HG03103 (cell line): ENCODE data around the gene NFAM1.

ENCODE experiments used
- ATAC-seq: cut with Tn5 transposase; IDR thresholded peaks from one replicate; pipeline ENCODE4 v1.9.1; 2021; ENCODE audit warnings: low read depth; ENCODE audit not compliant: unreplicated experiment

NFAM1 gene, protein sequence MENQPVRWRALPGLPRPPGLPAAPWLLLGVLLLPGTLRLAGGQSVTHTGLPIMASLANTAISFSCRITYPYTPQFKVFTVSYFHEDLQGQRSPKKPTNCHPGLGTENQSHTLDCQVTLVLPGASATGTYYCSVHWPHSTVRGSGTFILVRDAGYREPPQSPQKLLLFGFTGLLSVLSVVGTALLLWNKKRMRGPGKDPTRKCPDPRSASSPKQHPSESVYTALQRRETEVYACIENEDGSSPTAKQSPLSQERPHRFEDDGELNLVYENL

DNA sequence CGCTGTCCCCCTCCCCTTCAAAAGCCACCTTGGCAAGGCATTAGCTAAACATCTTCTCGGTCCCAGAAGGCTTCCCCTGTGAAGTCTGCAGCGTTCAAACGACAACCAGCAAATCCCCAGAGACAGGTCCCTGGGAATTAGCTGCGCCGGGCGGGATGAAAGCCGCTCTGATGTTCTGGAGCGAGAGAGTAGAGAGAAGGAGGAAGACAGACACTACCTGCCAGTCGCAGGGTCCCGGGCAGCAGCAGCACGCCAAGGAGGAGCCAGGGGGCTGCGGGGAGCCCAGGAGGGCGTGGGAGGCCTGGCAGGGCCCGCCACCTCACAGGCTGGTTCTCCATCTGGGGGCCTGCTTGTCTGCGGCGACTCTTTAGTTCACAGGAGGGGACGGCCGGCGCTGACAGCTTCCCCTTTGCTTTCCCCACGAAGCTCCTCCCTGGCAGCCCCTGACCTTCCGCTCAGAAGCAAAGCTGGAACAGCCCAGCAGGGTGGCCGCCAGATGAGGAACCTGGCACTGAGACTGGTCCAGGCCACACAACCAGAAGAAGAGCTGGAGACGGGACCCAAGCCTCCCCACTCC lies at the start of gene NFAM1:
Gene NFAM1 (minus strand): TSS at position 384 of the 577 bp plus-strand sequence. CDS start 46 bp downstream, at position 338.
- ATAC-seq, result no peak

DNA sequence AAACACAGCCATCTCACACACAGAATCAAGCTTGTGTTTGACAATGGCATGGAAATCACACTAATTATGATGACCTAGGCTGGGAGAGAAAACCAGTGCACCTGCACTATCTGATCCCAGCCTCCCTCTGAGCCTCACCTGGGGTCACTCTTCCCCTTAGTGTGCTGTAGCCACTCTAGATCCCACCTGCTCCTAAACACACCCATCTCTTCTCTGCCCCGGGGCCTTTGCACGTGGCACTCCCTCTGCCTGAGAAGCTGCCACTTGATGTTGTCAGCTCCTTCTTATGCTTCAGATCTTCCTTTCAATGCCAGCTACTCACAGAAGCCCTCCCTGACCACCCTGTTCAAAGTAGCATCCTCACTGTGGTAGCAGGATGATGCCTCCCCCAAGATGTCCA lies 42.9 kb upstream of the NFAM1 start:
- no peak for ATAC-seq

DNA sequence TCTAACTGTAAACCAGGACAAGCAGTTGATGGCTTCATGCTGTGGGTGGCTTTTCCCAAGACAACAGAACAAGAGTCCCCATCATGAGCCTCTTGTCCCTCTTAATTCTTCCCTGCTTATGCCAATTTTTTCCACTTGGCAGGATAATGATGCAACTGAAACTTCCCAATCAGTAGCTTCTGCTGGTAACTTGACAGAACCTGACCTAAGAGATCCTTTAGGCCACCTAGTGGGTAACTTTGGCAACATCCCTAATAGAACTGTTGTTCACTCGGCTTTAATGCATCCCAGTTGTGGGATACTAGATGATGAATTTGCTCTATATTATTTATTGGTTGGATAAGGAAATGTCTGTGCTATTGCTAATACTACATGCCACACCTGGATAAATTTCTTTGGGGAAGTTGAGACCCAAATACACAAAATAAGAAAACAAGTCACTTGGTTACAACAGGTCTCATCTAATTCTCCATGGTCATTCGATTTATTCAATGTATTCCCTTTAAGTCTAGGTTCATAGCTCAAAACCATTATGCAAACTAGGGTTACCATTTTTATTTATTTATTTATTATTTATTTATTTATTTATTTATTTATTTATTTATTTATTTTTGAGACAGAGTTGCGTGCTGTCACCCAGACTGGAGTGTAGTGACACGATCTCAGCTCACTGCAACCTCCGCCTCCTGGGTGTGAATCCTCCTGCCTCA lies 41.4 kb upstream of the NFAM1 start:
- ATAC-seq, result no peak

DNA sequence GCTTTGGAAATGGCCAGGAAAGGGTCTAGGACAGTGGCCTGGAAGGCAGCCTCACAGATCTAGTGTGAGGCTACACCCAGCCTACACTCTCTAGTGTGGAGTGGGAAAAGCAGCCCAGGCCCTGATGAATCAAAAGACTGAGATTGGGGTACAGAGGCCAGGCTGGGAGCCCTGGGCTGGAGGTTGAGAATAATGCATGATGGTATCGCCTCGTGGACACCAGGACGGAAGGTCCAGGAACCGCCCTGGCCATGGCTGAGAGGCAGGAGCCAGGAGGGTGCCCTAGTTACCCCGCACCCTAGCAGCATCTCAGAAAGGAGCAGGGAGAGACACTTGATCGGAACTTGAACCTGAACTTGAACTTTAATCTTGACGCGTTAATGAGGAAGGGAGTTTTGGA lies 40.5 kb upstream of the NFAM1 start:
- ATAC-seq, result no peak

DNA sequence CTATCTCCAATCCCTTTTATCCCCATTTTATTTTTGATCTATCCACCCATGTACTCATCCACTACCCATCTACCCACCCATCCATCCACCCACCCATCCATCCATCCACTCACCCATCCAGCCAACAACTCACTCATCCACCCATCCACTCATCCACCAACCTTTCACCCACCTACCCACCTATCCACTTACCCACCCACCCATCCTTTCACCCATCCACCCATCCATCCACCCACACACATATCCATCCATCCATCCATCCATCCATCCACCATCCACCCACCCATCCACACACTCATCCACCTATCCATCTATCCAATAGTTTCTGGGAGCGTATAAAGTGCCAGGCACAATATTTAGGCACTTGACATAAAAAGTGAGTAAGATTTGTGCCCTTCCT lies 39.2 kb upstream of the NFAM1 start:
- ATAC-seq, result no peak

DNA sequence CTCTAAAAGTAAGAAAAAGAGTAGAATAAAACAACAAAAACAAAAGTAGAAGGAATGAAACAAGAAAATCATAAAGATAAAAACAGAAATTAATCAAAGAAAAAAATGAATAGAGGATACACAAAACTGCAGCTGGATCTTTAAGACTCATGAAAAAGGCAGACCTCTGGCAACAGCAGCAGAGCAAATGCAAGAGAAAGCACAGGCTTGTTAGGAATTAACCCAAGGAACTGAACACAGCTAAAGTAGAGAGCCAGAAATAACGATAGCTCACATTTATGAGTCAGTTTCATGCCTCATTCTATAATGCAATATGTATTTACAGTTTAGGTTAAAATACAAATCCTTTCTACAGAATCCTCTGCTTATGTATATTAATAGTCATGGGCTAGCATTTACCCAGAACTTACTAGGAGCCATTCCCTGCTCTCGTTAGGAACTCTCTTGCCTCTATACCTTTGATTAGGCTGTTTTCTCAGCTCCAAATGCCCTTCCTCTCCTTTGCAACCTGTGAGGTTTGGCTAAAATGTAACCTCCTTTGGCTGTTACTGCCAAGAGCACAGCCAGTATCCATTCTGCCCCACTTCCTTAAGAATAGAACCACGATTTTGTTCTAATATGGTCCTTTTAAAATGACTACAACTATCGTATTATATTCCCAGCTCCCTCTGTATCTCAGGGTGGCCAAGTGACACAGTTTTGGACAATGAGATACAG lies 38.3 kb upstream of the NFAM1 start:
- ATAC-seq, result no peak

DNA sequence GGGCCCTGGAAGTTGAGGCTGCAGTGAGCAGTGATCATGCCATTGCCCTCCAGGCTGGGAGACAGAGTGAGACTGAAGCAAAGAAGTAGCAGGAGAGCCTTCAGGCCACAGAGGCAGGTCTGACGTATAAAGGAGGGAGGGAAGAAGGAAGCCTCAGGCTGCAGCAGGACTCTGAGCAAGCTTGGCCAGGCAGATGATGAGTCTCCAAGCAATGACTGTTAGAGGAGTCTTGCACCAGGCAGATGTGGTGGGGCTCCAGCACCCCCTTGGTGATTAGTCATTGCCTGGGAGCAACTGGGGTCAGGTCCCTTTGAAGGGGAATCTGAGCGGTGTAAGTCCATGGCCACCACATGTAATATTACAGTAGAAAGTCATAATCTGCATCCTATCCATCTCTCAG lies 36.6 kb upstream of the NFAM1 start:
- no peak for ATAC-seq

DNA sequence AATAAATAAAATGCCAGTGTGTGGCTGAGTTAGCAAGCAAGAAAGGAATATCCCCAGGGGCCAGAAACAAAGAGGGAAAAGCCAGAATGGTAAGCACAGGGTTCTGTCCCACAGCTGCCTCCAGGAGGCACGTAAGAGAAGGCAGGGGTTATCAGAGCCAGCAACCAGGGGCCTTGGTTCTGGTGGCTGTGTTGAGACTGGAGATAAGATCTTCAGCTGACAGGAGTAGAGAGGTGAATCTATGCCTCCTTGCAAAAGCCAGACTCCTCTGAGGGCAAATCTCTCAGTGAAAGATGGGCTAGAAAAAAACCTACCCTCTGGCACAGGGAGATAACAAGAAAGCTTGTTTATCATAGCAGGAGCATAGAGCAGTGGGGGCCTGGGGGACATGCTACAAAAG lies 29.8 kb upstream of the NFAM1 start:
- ATAC-seq, result no peak

DNA sequence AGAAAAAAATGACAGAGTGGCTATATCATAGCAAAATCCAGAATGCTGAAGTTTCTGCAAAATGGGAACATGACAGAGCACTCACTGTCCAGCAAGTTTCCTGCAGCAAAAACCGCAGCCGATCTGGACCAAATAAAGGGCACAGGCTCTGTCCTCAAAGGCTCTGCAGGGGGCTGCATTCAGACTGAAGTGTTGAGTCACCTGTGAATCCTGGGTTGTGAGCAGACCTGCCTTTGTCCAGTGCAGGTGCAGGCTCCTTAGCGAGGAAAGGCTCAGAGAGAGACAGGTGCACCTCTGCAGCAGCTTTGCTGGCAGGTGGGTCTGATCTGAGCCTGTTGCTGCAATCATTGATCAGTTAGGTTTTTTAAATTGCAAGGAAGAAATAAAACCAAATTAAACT lies 29.3 kb upstream of the NFAM1 start:
- ATAC-seq, result no peak

DNA sequence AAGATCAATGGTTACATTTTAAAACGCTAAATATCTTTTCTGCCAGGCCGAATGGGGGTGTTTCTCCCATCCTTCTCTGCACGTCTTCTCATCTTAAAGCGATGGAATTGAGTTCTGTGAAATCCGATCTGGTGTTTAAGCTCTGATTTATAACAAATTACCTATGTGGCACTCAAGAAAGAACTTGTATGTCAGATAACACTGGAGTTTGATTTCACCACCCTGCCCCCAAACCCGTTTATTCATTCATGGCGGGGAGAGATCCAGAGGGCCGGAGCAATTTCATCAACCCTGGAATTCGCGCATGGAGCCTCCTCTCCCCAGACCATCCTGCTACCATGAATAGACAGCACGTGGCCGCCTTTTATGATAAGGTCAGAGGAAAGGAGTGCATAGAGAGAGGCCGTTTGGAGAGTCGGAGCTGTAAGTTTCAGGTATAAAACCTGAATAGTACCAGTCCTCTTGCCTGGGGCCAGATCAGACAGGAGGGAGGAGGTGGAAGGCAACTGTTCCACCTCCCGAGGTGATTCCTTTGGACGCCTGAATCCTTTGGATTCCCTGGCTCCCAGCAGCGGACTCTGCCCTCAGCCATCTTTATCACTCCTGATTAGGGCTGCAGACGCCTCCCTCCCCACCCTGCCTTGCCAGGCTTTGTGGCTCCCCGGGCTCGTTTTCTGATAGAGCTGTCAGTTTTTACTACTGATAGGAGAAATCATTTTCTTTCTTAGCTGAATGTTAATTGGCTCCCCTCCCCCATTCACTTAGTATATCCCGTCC lies 27.3 kb upstream of the NFAM1 start:
- no peak for ATAC-seq

DNA sequence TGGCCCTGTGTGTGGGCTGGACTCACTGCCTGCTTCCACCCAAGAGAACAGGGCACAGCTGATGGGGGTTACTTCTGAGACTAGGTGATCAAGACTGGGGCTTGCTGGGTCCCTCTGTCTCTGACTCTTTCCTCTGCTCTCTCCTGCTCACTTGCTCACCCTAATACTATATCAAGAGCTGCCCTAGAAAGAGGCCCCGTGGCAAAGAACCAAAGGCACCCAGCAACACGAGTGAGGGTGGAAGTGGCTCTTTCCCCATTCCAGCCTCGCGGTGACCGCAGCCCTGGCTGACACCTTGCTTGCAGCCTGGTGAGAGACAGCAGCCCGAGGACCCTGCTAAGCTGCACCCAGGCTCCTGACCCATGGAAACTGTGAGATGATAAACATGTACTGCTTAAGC lies 20.7 kb upstream of the NFAM1 start:
- no peak for ATAC-seq

DNA sequence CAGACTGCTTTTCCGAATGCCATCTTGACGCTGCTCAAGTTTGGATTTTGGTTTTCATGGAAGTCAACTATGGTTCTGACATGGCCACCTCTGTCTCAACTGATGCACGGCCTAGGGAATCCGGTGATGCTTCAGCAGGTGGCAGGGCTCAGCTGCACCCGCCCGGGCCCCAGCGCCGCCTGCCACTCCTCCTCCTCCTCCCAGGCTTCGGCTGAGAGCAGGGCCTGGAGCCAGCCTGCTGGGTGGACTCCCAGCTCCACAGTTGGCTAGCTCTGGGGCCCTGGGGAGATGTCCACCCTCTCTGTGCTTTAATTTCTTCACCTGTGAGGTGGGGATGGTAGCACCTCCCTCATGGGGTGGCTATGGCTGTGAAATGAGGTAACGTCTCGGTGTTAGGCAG lies 20.3 kb upstream of the NFAM1 start:
- no peak for ATAC-seq

DNA sequence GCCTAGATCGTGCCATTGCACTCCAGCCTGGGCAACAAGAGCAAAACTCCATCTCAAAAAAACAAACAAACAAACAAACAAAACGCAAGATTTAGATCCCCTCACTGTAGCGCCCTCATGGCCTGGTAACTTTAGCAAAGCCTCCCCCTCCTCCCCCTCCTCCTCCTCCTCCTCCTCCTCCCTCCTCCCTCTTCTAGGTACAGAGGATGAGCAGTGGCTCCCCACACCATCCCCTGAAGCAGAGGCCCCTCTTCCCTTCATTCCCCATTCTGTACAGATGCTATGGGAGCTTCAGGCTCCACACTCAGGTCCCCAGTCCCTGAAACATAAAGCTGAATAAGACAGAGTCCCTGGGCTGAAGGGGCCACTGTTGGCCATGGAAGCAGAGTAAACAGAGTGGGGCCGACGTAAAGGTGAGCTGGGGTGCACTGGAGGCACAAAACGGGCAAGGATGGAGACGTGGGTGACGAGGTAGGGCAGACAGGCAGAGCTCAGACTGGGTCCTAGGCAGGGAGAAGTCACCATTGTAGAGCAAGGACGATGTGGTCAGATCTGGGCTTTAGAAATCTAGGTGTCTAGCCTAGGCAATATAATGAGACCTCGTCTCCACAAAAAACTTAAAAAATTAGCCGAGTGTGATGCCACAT lies 19.4 kb upstream of the NFAM1 start:
- no peak for ATAC-seq

DNA sequence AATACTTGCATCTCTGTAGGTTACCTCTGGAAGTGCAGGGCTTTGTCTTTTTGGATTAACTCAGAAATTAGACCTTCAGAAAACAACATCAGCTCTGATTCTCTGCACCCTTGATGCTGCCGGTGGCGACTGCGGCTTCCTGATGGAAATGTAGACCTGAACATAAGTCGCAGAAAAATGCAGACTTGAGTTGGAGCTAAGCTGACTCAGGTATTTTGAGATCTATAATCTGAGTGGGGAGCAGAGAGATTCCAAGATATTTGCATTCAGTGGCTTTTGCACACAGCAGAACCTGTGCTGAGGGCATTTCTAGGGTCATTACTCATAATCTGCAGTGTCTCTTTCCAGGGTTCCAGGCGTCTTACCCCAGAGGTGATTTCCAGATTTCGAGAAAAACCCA lies 18.7 kb upstream of the NFAM1 start:
- ATAC-seq, result no peak

DNA sequence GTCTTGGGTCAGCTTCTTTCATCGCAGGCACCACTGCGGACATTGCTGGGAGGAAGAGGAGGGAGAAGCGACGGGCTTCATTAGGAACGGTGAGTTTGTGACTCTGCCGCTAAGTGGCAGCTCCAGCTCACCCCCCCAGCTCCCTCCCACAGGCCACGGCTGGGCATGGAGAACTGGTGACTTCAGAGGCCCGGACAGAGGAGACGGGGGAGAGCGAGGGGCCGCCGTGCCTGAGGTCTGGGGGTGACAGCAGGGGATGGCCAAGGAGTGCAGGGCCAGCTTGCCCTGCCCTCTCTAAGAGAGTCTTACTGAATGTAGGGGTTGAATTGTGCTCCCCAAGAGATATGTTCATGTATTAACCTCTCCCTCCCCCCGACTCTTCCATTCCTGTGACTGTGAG lies 13.9 kb upstream of the NFAM1 start:
- no peak for ATAC-seq

DNA sequence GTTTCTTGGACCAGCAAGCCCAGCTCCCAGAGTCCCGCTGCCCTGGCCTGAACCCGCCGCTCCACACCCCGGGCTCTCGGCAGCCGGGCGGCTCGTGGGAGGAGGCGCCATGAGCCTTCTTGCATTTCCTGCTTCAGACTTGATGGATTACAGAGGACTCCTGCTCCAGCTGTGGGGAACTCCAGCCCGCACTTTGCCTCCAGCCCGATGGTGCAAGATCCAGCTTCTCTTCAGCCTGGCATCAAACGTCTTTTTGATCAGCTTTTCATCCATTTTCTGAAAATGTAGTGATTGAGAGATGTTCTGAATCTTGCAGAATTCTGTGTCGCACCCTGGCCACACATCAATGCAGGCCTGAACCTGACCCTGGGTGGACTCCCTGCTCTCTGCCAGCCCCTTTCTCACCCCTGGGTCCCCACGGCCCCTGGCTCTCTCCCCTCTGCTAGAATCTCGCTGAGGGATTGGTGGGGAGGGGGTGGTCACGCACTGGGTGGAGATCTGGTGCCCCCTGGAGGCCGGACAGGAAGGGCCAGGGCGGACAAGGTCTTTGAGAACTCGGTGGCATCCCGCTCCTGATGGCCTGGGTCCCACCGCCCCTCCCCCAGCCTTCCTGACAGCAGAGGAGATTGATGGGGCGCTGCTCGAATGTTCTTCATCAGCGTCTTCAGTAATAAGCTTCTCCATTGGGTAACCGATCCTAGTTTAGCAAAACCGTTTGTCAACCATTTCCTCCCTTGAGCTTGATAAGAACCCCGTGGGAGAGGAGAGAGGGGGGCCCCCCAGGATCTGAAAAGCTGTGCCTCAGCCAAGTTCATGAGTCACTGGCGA lies 12.1 kb upstream of the NFAM1 start:
- ATAC-seq, result no peak

DNA sequence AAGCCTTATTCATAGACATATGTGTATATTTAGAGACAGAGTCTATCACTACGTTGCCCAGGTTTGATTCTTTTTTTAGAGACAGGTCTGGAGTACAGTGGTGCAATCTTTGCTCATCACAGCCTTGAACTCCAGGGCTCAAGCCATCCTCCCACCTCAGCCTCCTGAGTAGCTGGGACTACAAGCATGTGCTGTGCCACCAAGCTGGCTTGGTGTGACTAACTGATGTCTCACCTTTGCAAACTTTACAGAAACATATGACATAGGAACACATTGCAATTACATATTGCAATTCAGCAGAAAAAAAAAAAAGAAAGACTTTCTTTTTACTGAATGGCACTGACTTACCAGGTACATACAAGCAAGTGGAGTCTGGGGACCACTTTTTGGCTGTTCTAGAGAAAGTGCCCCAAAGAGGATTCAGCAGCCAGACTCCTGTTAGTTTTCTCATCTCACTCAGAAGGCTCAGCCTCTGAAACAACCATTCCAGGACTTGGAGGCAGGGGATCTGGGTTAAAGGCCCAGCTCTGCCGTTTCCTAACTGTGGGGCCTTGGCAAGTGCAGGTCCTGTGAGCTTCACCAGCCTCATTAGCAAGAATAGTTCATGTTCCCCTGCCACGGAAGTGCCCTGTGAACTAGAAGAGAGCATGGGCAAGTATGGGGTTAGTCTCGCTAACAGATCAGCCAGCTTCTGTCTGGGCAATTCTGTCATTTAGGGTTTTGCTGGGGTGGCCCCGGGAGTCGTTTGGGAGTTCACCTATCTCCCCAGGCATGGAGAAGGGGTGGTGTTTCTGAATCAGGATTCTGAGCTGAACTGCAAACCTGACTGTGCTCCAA lies 11.3 kb upstream of the NFAM1 start:
- no peak for ATAC-seq

DNA sequence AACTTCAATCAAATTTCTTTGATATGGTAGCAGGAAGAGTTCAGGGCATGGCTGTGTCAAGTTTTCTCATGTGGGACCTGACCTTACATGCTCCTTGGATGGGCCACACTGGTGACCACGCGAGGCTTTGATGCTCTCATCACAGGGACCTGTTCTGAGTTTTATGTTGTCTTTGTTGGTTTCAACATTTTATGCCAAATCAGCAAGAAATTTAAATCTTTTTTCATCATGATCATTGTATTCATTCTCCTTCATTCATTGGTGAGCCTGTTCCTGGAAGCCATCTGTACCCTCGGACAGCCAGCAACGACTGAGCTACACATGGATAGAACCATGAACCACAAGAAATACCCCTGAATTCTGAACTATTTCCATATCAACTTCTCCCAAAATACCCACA lies 10.5 kb upstream of the NFAM1 start:
- ATAC-seq, result no peak
